ENCODE results near the gene NUMB.
"Not testable (repeated sequence)": the region's sequence is repeated elsewhere in the genome, so short reads cannot be mapped to it uniquely, and the experiment has no call there.

Gene NUMB

DNA sequence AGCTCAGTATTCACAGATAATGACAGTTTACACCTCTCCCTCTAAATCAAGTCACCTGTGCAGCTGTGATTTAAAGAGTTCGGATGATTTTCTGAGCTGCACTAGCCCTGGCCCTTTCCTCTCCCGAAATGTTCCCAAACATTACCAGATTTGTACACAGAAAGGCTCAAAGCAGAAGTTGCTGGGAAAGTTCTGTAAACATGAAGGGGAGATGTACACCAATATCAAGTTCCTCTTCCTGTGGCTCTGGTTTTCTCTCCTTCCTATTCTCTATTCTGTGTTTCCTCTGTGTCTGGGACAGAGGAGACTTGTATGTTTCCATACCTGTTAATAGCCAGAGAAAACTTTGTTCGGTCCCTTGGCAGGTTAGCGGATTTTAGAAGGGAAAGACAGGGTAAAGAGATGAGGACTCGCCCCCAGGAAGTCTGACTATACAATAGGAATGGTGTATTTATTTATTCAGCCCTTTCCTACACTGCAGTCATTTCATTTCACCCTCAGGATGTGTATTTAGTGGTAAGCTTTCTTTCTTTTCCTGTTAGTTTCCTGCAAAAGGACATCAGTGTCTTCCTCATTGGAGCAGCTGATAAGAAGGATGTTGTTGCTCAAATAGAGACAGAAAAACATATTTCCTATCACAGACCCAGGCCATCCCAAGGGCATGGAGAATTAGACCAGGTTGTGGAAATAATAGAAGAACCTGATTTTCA is 7.6 kb upstream of the NUMB start:
- DNase-seq (ENCODE audit: low read depth): no peak

DNA sequence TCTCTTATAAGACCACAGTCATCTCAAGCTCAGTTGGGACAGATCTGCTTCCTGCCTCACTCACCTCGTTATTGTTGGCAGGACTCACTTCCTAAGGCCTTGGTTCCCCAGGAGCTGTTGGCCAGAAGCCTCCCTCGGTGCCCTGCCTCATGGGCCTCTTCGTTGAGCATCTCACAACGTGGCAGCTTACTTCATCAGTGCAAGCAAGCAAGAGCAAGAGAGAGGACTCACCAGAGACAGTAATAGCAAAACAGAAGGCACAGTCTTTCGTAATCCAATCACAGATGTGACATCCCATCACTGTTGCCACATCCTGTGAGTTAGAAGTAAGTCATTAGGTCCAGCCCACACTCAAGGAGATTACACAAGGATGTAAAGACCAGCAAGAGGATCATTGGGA is 5.1 kb upstream of the NUMB start:
- DNase-seq (ENCODE audit: low read depth): no peak

DNA sequence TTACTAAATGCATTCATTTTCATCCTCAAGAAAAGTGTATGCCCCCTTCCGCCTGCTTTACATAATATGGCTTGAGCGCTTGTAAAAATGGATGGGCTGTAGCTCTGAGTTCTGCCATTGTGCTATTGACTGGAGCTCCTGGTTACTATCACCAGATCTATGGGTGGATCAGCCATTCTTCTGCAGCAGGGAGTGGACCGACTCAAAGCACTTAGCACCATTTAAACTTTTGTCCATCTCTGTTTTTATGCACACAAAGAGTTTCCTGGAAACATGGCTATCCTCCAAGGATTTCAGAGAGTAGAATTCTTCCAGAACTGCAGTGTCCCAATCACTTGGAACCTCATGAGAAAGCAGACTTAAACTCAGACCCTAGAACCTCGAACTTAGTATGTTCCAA is 4.5 kb upstream of the NUMB start:
- no peak for DNase-seq (ENCODE audit: low read depth)

DNA sequence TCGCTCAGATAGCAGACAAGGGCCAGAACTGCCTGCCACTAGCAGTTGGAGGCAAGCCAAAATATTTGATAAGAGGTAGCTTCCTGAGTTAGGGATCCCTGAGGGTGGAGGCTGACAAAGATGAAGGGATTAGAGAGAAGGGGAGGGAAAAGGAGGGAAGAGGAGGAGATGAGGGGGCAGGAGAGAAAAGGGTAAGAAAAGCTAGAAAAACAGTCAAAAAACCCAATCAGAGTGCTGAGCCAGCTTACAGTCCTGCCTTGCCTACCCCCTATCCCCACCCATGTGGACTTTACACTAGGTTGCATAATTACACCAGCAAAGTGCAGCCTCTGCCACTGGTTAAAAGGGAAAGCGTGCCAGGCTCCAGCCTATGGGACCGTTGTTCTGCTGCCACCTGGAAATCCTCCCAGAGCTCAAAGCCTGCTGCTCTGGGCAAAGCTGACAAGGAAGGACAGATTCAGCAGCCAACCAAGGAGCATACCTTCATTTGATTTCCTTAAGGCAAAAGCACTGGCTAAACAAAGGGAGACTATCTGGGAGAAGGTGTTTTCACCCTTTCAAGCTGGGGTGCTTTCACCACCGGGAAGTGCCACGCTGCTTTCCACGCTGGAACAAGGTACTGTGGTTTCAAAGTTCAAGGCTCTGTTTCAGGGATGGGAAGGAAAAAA is 3.8 kb upstream of the NUMB start:
- DNase-seq (ENCODE audit: low read depth): no peak

DNA sequence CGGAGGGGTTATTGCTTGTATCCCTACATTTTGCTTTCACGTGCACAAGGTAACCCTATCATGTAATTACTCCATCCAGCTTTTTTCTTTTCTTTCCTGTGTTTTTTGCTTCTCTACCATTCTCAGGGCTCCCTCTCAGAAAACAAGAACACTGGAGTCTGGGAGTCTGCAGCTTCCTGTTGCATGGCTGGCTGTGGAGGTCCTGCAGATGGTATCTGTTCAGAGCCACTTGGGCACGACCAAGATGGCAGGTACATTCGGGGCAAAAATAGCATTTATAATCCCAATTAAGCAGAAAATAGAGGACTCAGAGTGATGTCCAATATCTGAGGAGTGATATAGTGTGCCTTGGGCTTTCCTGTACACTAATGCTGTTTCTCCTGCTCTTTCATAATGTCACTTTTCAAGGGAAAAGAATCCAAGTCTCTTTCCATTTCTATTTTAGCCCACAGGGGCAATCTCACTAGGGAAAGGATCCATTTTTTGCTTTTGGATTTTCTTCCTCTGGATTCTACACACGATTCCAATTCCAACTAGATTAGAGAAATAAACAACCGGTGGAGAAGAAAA is 3.2 kb upstream of the NUMB start:
- no peak for DNase-seq (ENCODE audit: low read depth)

DNA sequence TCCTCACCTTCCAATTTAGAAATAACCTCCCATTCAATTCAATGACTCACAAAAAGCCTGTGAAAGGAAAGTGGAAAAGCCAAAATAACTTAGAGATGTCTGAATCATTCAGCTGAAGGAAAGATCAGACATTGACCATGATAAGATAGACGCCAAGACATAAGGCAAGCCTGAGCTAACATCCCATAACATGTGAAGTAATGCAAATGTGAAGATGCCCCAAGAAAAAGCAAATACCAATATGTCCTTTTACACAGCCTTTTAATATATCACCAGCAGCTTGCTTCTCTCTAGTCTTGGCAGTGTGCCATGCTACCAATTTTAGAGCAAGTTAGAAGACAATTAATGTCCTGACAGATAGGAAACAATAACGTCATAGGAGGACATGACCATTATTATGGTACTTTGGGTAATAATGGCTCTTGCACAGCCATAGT is 2.4 kb upstream of the NUMB start:
- no peak for DNase-seq (ENCODE audit: low read depth)

DNA sequence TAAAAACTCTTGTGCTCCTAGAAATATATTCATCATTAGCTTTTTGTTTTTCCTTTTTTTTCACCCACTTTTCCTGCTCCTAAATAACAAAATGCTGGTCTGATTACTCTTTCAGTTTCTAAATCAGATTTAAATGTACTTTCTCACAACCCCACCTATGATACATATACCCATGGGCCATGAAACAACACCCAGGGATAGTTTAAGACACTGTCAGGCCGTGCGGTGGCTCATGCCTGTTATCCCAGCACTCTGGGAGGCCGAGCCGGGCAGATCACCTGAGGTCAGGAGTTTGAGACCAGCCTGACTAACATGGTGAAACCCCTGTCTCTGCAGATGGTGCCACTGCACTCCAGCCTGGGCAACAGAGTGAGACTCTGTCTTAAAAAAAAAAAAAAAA is 1.6 kb upstream of the NUMB start:
- DNase-seq (ENCODE audit: low read depth): no peak

DNA sequence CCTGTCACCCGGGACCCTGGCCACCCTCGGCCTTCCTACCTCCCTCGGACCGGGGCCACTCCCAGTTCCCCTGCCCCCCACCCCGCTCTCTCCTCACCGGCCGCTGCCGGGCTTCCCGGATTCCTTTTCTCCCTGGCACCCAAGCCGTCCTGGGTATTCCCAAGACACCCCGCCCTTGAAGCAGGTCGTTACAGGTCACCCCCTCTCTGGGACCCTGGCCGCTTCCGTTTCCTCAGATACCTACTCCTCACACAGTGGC is 493 bp downstream of the NUMB start:
- no peak for DNase-seq (ENCODE audit: low read depth)

DNA sequence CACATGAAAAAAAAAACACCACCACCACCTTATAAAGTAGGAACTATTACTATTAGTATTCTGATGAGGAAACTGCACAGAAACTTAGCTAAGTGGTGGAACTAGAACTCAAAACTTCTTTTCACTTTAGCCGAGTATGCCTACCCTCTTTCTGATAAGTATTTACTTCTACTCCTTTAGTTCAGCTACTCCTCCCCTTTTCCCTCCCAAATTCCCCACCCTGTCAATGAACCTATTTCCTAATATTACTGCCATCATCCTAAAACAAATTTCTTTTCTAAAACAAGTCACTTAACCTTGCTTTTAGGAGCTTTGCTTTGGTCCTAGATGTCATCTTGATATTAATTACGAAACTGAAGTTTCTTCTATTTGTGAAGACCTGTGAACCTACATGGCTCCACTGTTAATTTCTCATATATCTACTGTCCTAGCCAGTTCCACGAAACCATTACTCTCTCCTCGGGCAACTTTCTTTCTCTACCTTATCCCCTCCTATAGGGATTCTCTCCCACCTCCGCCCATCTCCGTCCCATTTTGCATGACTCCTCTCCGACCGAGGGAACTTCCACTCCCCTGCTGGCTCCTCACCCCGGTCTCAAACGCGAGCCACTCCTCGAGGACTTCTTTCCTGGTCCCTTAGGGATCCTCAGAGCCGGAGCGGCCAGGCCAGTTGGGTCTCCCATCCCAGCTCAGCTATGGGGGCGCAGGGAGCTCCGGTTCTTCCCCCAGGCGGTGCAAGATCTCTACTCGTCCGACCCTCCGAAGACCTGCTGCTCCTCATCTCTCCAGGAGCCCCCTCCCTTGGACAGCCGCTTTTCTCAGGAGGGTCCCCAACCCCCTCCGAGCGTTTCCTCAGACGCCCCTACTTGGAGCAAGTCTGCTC is 1.1 kb downstream of the NUMB start:
- DNase-seq (ENCODE audit: low read depth): no peak

DNA sequence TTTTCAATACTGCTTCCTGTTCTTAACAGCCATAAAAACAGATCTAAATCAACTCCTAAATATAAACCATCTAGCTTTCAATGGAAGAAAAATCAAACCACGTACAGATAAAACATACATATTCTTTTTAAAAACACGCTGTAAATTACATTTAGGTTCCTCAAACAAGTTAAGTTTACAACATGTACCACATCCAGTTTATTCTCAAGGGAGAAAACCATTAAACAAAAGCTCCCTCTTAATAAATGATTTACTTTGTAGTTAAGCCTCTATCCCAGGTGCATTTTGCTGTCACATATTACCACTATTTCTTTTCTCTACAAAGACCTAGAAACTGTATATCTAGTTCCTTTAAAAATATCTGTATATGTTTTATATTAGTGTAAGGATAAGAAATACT is 3.1 kb downstream of the NUMB start:
- no peak for DNase-seq (ENCODE audit: low read depth)

DNA sequence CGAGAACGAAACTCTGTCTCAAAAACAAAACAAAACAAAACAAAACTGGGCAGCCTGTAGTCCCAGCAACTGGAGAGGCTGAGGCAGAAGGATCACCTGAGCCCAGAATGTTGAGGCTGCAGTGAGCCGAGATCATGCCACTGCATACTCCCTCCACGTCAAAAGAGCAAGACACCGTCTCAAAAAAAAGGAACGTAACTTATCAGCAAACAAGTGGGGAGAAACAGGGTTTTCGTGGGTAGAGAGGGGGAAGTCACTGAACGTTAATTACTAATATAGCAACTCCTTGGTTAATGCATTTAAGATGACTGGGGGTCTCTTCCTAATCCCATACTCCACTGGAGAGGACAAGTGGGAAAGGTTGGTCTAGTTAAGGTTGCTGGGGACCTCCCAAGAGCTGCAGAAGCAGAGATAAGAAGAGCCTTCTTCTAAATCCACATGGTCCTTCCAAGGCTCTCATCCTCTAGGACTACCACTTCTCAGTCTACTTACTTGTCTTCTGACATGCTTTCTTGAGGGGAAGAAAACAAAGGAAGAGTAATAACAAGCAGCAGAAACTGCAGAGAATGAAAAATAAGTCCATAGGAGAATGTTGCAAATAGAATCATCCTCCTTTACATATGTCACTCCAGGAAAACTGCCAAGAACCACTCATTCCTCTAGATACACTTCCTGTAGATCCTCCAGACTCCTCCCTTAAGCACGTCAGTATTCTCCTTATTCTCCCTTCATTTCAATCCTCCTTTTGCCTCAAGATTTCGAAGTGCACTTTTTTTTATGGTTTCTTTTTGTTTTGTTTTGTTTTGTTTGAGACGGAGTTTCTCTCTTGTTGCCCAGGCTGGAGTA is 5.8 kb downstream of the NUMB start:
- no peak for DNase-seq (ENCODE audit: low read depth)

DNA sequence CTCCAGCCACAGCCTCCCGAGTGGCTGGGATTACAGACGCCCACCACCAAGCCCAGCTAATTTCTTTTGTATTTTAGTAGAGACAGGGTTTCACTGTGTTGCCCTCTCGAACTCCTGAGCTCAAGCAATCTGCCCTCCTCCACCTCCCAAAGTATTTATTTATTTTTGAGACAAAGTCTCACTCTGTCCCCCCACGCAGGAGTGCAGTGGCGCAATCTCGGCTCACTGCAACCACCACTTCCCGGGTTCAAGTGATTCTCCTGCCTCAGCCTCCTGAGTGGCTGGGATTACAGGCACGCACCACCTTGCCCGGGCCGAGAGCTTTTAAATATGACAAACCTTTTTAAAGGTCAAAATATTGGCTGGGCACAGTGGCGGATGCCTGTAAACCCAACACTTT is 14.6 kb downstream of the NUMB start:
- DNase-seq (ENCODE audit: low read depth): no peak

DNA sequence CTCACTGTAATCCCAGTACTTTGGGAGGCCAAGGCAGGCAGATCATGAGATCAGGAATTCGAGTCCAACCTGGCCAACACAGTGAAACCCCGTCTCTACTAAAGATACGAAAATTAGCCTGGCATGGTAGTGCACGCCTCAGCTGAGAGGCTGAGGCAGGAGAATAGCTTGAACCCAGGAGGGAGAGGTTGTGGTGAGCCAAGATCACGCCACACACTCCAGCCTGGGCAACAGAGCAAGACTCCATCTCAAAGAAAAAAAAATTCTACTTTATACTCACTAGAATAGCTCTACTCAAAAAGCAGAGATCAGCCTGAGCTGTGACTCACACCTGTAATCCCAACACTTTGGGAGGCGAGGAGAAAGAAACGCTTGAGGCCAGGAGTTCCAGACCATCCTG is 17.1 kb downstream of the NUMB start:
- DNase-seq (ENCODE audit: low read depth): no peak

DNA sequence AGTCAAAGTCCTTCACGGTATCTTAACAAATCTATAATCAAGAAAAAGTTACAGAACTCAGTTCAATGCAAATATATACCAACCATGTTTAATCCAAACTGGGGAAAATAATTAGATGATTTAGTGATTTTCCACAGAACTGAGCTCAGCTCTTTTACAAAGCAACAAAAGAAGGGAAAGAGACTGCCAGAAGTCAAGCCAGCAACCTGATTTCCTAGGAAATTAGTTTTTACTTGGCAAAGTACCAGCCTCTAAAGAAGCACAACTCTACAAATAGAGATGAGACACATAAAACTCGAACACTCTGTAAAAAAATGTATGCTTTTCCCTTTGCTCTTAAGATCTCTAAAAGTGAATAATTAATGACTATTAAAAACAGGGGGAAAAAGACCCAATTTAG is 19.4 kb downstream of the NUMB start:
- no peak for DNase-seq (ENCODE audit: low read depth)

DNA sequence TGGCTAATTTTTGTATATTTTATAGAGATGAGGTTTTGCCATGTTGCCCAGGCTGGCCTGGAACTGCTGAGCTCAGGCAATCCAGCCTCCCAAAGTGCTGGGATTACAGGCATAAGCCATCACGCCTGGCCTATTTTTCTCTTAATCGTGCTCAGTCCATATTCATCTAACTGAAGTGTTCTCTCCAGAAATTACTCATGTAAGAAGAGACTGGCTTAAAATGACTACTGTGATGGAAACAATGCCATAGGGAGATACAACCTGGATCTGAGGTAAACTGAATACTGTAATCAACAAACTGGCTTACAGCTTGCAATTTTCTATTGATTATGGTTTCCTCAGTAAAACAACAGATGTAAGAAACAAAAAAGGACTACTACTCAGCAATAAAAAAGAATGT is 21.1 kb downstream of the NUMB start:
- no peak for DNase-seq (ENCODE audit: low read depth)

DNA sequence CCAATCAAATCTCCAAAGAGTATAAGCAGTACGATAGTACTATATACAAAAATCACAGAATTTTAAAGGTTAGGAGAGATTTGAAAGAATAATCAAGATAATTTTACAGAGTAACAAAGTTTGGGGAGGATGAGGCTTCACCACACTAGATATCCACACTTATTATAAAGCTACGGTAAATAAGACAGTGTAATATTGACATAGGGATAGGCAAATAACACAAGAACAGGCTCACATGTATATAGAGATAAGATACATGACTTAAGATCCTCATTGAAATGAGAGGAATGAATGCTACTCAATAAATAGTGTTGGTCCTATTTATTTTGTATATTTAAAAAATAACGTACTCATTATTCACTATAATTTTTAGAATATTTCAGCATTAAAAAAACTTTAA is 26.2 kb downstream of the NUMB start:
- DNase-seq (ENCODE audit: low read depth): no peak

DNA sequence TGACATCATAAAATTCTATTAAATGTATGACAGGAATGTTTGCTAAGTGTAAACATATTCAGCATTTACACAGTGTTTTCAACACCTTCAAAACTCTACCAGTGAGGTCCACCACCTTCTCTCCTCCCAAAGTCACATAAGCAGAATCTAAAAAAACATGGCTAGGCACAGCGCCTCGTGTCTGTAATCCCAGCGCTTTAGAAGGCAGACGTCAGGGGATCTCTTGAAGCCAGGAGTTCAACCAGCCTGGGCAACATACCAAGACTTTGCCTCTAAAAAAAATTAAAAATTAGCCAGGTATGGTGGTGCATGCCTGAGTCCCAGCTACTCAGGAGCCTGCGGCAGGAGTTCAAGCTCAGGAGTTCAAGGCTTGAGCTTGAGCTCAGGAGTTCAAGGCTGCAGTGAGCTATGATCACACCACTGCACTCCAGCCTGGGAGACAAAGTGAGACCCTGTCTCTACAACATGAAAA is 30.0 kb downstream of the NUMB start:
- DNase-seq (ENCODE audit: low read depth): no peak

DNA sequence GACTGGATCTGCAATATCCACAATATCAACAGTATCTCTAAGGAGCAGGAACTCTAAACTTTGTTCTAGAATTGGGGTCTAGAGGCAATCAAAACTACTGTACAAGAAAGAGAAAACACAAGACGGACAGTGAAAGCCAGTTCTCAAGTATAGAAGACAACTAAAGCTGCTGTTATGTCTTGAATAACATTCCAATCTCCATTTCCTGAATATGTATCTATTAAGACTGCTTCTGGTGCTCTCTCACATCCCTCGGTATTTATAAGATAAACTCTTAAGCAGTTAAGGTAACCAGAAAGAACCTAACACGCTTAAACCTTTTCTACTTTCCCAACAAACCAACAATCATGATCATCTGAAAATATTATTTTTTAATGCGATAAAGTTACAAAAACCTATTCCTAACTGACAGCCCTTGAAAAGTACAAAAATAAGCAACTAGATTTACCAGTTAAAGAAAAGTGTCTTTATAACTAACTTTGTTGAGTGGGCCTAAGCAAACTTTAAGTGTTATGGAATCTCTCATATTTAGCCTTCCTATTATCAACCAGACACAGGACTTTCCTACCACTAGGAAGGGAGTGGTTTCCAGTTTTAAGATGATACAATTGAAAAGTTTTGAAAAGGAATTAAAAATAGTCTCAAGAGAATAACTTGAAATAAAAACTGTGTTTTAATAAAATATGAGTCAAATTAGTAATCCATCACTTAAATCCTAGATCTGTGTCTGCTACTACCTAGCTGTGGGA is 30.7 kb downstream of the NUMB start:
- no peak for DNase-seq (ENCODE audit: low read depth)

DNA sequence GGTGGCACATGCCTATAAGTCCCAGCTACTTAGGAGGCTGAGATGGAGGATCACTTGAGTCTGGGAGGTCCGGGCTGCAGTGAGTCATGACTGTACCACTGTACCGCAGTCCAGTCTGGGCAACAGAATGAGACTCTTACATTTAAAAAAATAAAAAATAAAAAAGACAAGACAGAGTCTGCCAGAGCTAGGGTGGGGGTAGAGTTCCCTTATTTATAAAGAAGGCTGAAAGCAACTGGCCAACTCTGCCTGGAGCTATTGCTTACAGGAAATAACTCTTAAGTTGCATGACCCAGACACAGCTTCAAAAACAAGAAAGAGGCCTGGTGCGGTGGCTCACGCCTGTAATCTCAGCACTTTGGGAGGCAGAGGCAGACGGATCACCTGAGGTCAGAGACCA is 31.5 kb downstream of the NUMB start:
- DNase-seq (ENCODE audit: low read depth): no peak

DNA sequence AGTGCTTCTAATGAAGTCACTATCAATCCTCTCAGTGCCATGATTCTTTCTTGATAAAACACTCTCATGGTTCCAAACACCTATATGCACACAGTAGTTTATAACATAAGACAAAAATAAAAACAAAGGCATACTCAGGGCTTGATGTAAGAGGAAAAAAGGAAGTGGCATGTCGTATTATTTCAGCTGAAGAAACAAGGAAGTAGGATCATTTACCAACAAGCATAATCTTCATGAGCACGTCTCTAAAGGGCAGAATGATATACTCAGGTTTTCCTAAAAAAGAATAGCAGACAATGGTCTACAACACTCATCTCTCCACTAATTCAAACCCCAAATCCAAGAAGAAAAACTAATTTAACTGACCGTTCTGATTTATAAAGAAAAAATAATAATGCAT is 33.9 kb downstream of the NUMB start:
- DNase-seq (ENCODE audit: low read depth): no peak

DNA sequence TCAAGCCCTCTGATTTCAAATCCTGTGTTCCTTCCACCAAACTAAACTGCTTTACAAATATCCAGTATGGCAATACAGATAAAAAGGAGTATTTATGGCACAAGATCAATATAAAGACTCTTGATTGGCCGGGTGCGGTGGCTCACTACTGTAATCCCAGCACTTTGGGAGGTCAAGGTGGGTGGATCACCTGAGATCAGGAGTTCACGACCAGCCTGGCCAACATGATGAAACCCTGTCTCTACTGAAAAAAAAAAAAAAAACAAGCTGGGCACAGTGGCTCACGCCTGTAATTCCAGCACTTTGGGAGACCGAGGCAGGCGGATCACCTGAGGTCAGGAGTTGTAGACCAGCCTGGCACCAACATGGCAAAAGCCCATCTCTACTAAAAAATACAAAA is 35.3 kb downstream of the NUMB start:
- DNase-seq (ENCODE audit: low read depth): not testable (repeated sequence)

Data from stimulated activated CD4-positive, alpha-beta T cell treated with anti-CD3 and anti-CD28 coated beads, Interleukin-2, amount 100 ng/mL, for 4 hours (primary cell).